ENCODE results near the gene PLXNA3.
A peak's percentile ranks its signal among the peaks of the same experiment; 100 is the strongest.

PLXNA3 gene

DNA sequence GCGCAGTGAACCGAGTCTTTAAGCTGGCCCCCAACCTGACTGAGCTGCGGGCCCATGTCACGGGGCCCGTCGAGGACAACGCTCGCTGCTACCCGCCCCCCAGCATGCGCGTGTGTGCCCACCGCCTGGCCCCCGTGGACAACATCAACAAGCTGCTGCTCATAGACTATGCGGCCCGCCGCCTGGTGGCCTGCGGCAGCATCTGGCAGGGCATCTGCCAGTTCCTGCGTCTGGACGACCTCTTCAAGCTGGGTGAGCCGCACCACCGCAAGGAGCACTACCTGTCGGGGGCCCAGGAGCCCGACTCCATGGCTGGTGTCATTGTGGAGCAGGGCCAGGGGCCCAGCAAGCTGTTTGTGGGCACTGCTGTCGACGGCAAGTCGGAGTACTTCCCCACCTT is 2.2 kb downstream of the PLXNA3 start:
- no peak for DNase-seq

DNA sequence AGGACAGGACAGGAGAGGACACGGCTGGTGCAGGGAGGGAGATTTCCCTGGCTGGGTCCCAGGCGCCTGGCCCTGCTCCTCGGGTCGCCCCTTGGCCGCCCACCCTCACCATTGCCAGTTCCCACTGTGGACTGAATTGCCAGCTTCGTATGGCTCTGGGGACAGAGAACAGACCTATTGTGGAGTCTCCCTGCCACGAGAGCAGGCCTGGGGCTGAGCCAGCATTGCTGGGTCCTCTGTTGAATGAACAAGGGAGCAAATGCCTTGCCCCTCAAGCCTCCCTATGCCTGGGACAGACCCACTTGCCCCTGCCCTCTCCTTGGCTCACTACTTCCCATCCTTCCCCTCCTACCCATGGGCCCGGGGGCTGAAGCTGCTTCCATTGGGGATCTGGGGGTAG is 4.3 kb downstream of the PLXNA3 start:
- DNase-seq = no peak

GRCh38 chrX:154463611-154464220 is 5.6 kb downstream of the PLXNA3 start:
- no peak for DNase-seq

GRCh38 chrX:154464806-154465365 is 6.8 kb downstream of the PLXNA3 start:
- no peak for DNase-seq

DNA sequence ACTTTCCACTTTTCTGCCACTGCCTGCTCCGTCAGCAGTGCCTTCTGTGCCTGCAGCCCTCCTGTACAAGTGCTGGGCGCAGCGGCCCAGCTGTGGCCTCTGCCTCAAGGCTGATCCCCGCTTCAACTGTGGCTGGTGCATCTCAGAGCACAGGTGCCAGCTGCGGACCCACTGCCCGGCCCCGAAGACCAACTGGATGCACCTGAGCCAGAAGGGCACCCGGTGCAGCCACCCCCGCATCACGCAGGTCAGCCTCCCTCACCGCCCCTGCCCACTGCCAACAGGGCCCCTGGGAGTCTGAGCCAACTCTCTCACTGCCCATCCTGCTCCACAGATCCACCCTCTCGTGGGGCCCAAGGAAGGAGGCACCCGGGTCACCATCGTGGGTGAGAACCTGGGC is 7.5 kb downstream of the PLXNA3 start:
- peak; percentile 4 for DNase-seq

- peak; percentile 7 for DNase-seq
Observed at GRCh38 chrX:154466036-154466435, 8.0 kb downstream of the PLXNA3 start.

DNA sequence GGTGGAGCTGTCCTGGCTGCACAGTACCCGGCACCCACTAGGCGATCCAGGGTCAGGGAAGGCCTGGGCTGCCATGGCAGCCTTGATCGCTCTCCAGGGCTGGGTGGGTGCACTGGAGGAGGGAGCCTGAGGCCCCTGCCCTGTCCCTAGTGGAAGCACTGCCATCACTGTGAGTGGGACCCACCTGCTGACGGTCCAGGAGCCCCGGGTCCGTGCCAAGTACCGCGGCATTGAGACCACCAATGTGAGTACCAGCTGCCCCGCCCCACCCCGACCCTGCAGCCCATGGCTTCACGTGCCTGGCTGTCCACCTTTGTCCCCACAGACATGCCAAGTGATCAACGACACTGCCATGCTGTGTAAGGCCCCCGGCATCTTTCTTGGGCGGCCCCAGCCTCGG is 8.8 kb downstream of the PLXNA3 start:
- DNase-seq = peak; percentile 25

DNA sequence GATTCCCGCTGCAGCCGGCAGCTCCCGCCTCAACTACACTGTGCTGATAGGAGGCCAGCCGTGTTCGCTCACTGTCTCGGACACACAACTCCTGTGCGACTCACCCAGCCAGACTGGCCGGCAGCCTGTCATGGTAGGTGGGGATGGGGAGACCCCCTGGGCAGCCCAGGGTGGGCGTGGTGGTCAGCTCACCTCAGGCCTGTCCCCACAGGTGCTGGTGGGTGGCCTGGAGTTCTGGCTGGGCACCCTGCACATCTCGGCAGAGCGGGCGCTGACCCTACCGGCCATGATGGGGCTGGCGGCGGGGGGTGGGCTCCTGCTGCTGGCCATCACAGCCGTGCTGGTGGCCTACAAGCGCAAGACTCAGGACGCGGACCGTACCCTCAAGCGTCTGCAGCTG is 9.5 kb downstream of the PLXNA3 start:
- peak; percentile 7 for DNase-seq

DNA sequence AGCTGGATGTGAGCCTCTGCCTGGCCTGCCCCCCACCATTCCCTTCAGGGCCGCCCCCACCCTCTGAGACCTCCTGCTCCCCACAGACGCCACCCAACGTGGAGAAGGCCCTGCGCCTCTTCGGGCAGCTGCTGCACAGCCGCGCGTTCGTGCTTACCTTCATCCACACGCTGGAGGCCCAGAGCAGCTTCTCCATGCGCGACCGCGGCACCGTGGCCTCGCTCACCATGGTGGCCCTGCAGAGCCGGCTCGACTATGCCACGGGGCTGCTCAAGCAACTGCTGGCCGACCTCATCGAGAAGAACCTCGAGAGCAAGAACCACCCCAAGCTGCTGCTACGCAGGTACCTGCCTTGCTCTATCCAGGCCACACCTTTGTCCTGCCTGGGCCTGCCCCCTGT is 10.1 kb downstream of the PLXNA3 start:
- DNase-seq = peak; percentile 17

- DNase-seq = peak; percentile 10
Observed at GRCh38 chrX:154469114-154469513, 11.0 kb downstream of the PLXNA3 start.

GRCh38 chrX:154469880-154470279 is 11.8 kb downstream of the PLXNA3 start:
- DNase-seq = peak; percentile 4

DNA sequence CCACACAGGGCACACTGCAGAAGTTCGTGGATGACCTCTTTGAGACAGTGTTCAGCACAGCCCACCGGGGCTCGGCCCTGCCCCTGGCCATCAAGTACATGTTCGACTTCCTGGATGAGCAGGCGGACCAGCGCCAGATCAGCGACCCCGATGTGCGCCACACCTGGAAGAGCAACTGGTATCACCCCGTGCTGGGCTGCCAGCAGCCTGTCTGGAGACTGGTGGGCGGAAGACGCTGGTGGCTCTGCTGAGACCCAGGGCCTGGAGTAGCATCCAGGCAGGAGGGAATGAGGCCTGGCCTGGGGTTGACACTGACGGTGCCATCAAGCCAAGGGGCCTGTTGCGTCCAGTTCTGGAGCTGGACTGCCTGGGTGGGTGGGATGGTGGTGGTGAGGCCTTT is 12.4 kb downstream of the PLXNA3 start:
- DNase-seq = peak; percentile 4

DNA sequence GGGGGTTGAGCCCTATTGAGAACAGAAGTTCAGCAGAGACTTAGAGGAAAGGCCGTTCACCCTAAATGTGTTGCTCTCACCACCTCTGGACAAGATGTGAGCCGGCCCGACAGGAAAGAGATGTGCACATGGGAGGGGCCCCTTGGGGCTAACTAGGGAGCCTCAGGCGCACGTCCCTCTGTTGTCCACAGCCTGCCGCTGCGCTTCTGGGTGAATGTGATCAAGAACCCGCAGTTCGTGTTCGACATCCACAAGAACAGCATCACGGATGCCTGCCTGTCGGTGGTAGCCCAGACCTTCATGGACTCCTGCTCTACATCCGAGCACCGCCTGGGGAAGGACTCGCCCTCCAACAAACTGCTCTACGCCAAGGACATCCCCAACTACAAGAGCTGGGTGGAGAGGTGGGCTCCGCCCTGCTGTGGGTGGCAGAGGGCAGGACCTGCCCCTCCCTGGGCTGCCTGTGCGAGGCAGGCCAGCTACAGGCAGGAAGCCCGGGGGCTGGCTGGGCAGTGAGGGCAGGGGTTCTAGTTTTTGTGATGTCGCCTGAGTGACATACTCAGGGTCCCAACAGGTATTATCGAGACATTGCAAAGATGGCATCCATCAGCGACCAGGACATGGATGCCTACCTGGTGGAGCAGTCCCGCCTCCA is 13.0 kb downstream of the PLXNA3 start:
- no peak for DNase-seq

DNA sequence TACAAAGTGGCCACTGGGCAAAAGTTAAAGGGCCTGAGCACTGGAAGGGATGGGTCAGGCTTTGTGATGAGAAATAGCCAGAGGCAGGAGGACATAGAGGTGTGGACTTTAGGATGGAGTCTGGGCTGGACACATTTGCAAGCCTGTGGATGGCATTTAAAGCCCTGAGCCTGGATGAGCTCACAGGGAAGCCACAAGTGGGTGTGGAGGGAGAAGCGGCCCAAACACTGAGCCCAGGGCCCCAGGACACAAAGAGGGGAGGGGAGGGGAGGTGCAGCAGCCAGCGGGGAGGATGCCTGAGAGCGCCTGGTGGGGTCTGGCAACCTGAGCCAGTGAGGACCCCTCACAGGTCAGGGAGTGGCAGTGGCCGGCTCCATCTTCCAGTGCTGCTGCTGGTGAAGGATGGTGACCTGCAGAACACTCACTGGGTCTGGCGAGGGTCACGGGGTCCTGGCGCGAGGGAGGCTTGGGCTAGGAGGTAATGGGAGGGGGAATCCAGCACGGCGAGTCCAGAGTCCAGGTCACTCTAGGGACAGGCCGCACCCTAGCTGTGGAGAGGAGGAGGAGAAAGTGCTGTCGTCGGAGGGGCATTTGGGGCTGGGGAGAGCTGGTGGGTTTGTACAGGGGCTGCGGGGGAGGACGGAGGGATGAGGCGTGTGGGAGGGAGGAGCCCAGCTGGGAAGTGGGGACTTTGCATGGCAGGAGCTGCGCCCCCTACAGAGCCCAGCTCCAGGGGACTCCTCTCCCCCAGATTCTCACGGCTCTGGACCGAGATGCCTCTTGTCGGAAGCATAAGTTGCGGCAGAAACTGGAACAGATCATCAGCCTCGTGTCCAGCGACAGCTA is 14.0 kb downstream of the PLXNA3 start:
- no peak for DNase-seq

DNA sequence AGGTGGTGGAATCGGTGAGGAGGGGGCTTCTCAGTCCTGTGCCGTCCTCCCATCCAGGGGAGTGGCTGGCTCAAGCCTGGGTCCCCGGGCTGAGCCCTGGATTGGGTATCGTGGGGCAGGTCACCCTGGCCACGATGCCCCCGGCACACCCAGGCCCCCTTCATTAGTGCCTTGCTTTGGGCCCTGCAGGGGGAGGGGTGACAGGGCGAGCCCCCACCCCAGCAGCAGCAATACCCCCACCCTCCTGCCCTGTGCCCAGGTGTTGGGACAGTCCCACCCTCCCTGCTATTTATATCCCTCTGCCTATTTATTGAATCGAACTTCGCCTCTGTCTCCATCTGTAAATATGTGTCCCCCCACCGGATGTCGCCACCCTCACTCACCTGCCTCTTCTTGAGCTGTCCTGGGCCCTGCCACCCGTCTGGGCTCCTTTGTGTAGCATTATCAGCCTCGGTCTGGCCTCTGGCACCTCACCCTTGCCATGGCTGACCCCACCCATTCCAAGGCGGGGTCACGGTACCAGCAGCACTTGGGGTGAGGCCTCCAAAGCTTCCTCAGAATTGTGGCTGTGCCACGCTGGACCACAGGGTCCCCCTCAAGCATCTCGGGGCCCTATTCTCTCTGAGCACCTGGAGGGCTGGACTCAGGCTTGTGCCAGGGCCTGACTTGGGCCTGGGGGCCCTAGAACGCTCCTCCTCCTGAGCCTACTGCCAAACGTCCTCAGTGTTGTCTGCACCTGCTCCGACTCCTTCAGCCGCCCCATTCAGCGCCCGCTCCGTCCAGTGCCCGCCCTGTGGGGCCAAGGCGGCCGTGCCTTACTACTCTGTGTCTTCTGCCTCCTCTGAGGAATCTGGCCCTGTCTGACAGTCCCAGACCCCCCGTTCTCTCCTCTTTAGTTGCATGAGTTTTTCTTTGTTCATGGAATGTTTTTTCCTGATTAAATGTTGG is 14.9 kb downstream of the PLXNA3 start:
- no peak for DNase-seq

GRCh38 chrX:154473683-154474082 is 15.6 kb downstream of the PLXNA3 start:
- DNase-seq = no peak

DNA sequence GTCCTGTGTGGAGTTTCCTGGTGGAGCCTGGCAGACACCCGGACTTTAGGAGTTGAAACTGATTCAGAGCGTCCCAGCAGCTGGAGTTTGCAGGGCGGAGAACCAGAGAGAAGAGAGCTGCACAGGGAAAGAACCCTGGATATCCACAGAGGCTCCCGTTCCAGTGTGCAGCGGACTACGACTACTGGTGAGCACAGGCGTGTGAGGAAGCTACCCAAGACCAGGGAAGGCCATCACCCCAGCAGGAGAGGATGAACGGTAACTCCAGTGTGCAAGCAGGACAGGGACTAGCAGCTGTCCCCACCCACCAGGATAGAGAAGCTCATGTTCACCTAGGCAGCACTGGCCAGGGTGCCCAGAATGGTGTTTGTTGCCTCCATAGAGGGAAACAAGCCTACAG is 18.7 kb downstream of the PLXNA3 start:
- no peak for DNase-seq

- DNase-seq = no peak
Observed at GRCh38 chrX:154477891-154478477, 19.9 kb downstream of the PLXNA3 start.

- peak; percentile 93 for DNase-seq
Observed at GRCh38 chrX:154478728-154479622, 20.9 kb downstream of the PLXNA3 start, which contains the start of gene LAGE3. LAGE3 (minus strand) TSS chrX:154479281; CDS start chrX:154478915, 366 bp downstream.

- DNase-seq = no peak
Observed at GRCh38 chrX:154481195-154481594, 23.1 kb downstream of the PLXNA3 start.
